Measurements from ENCODE around the gene HOXB2.

DNA sequence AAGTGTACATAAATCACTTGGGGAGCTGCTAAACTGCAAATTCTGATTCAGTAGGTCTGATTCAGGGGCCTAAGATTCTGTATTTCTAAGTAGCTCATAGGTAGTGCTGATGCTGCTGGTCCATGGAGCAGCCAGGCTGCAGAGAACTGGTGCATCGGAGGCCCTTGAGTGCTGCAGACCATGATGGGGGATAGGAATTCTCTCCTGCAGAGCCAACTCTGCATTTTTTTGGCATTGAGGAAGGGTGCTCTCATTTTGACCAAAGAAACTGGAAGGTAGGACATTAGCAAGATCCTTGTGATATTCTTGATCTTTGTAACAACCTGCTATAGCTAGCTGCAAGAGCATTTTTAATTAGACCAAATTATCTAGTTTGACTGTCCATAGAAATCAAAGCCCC lies 4.7 kb downstream of the HOXB2 start:
- TF ChIP-seq ZNF121 (tag by site-specific recombination; IDR thresholded peaks at IDR 0.05) (no peak), MEIS1 (CRISPR knock-in tag; IDR thresholded peaks at IDR 0.05; ENCODE audit: borderline replicate concordance) (no peak), ATF2 (tag by site-specific recombination; IDR thresholded peaks at IDR 0.05; ENCODE audit: low read depth) (no peak), ZNF138 (tag by site-specific recombination; IDR thresholded peaks at IDR 0.05; ENCODE audit: borderline replicate concordance) (no peak), ZBTB26 (tag by site-specific recombination; optimal IDR thresholded peaks at IDR 0.05) (no peak), ZNF37A (tag by site-specific recombination; IDR thresholded peaks at IDR 0.05) (no peak), KLF1 (tag by site-specific recombination; IDR thresholded peaks at IDR 0.05) (no peak), KLF17 (tag by site-specific recombination; IDR thresholded peaks at IDR 0.05) (no peak), ZNF416 (tag by site-specific recombination; IDR thresholded peaks at IDR 0.05) (no peak), ZNF843 (tag by site-specific recombination; IDR thresholded peaks at IDR 0.05) (no peak), SCRT1 (tag by site-specific recombination; IDR thresholded peaks at IDR 0.05; ENCODE audit: borderline replicate concordance) (no peak), ZNF23 (tag by site-specific recombination; IDR thresholded peaks at IDR 0.05; ENCODE audit: borderline replicate concordance) (no peak)
- TF ChIP-seq, protein P1, sequence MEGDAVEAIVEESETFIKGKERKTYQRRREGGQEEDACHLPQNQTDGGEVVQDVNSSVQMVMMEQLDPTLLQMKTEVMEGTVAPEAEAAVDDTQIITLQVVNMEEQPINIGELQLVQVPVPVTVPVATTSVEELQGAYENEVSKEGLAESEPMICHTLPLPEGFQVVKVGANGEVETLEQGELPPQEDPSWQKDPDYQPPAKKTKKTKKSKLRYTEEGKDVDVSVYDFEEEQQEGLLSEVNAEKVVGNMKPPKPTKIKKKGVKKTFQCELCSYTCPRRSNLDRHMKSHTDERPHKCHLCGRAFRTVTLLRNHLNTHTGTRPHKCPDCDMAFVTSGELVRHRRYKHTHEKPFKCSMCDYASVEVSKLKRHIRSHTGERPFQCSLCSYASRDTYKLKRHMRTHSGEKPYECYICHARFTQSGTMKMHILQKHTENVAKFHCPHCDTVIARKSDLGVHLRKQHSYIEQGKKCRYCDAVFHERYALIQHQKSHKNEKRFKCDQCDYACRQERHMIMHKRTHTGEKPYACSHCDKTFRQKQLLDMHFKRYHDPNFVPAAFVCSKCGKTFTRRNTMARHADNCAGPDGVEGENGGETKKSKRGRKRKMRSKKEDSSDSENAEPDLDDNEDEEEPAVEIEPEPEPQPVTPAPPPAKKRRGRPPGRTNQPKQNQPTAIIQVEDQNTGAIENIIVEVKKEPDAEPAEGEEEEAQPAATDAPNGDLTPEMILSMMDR (tag by site-specific recombination; IDR thresholded peaks at IDR 0.05): no peak
- TF ChIP-seq, protein P2, sequence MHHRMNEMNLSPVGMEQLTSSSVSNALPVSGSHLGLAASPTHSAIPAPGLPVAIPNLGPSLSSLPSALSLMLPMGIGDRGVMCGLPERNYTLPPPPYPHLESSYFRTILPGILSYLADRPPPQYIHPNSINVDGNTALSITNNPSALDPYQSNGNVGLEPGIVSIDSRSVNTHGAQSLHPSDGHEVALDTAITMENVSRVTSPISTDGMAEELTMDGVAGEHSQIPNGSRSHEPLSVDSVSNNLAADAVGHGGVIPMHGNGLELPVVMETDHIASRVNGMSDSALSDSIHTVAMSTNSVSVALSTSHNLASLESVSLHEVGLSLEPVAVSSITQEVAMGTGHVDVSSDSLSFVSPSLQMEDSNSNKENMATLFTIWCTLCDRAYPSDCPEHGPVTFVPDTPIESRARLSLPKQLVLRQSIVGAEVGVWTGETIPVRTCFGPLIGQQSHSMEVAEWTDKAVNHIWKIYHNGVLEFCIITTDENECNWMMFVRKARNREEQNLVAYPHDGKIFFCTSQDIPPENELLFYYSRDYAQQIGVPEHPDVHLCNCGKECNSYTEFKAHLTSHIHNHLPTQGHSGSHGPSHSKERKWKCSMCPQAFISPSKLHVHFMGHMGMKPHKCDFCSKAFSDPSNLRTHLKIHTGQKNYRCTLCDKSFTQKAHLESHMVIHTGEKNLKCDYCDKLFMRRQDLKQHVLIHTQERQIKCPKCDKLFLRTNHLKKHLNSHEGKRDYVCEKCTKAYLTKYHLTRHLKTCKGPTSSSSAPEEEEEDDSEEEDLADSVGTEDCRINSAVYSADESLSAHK (tag by site-specific recombination; IDR thresholded peaks at IDR 0.05): no peak
